Globus pallidus (tissue), 1 donor: ENCODE data around the gene ZNF609.

ENCODE experiments used
- DNase-seq: peaks from one replicate; pipeline ENCODE4 v3.0.0-alpha.2; 2015; ENCODE audit warnings: low spot score

The ZNF609 gene

DNA sequence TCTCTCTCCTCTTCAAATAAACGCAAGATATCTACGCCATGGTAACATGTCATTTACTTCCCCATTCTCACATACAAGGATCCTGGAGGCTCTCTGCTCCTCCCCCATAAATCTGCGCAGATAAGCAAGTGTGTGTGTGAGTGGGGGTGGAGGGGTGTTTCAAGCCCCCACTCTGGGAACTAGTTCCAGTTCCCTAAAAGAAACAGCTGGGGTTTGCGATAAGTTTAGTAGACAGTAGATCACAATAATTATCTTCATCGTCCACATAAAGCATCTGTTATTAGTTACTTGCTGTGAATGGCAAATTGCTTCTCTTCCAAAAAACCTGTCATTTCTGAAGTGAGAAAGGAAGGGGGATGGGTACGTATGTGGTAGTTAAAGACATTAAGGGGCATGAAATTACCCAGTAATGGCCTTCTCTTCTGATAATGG lies 235.2 kb downstream of the ZNF609 start:
- peak; percentile 74 for DNase-seq

DNA sequence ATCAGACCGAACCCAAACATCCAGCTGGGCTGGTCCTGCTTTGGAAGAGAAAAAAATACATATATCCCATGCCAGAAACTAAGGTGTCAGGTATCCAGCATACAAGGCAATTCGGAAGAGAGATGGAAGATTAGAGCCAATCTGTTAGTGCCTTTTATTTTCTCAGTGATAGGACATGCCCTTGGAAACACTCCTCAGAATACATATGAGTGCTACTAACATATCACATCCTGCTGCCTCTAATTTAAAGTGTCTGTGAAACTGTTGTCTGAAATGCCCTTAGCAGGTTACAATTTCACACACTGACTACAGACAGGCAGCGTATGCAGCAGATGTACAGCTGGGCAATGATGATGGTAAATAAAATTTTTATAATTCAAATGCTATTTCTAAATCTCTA lies 236.1 kb downstream of the ZNF609 start:
- DNase-seq = no peak

DNA sequence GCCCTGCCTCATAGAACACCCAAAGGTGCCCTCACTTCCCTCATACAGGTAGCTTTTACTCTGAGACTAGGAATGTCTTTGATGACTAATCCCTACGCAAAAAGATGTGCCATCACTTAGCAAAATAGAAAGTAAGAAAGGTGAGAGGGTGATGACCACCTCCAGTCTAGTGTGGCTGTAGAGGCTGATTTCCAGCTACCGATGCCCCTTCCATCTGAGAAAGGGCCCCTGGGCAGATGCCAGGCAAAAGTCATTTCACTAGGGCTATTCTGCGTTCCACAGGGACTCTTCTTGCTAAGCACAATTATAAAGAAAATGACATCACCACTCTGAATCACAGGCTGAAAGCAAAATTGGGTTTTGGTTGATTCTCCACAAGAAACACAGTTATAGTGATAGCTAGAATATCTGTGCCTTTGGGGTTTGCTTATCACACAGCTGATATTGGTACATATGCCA lies 237.6 kb downstream of the ZNF609 start:
- DNase-seq = no peak

DNA sequence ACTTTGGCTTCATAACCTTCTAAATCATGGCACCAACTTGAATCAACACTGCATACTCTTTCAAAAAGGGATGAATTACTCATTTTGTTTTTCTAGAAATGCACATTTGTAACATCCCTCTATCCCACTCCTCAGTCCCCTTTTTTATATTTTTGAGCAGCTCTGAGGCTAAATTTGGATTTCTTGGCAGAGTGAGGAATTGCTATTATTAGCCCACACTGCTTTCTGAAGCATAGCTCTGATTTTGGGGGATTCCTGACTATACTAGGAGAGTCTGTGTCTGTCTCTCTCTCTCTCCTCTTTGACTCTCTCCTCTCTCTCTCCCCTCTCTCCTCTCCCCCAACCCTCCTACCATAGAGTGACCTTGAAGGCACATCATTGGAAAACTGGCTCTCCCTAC lies 238.4 kb downstream of the ZNF609 start:
- DNase-seq = no peak

DNA sequence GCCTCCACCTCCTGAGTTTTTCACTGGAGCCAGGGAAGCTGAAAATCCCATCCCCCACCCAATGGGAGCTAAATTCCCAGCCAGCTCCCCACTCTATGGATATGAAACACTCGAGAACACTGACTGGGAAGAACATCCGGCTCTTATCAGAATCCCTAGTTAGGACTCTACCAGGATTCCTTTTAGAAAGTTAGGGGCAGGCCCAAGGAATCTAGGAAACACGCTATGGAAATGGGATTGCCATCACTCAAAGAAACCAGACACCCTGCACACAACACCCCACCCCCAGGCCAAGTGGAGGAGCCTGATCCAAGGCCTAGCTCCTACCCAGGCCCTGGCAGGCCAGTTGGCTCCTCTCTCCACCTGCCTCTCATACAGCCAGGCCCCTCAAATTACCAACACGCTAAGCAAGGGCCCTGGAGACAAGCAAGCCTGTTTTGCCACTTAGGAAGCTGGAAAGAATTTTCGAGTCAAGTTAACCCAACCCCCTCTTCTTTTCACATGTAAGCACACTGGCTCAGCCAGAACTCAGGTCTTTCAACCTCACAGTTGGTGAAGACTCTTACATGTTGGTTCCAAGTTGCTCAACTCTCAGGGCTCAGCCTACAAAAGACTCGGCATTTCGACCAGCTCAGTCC lies 239.5 kb downstream of the ZNF609 start:
- no peak for DNase-seq

DNA sequence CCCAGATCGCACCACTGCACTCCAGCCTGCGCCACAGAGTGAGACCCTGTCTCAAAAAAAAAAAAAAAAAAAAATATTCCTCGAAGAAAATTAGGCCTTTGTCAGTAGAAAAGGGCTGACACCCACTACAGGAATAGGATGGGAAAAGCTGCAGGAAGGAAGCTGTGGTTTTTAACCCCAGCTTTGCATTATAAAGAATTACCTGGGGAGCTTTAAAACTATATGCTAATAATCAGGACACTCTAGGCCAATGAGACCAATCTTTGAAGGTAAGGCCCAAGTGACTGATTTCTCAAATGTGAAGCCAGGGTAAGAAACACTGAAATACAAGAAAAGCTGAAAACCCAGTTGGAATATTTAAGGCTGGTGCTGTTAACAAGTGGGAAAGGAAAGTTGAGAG lies 240.7 kb downstream of the ZNF609 start:
- DNase-seq = no peak

DNA sequence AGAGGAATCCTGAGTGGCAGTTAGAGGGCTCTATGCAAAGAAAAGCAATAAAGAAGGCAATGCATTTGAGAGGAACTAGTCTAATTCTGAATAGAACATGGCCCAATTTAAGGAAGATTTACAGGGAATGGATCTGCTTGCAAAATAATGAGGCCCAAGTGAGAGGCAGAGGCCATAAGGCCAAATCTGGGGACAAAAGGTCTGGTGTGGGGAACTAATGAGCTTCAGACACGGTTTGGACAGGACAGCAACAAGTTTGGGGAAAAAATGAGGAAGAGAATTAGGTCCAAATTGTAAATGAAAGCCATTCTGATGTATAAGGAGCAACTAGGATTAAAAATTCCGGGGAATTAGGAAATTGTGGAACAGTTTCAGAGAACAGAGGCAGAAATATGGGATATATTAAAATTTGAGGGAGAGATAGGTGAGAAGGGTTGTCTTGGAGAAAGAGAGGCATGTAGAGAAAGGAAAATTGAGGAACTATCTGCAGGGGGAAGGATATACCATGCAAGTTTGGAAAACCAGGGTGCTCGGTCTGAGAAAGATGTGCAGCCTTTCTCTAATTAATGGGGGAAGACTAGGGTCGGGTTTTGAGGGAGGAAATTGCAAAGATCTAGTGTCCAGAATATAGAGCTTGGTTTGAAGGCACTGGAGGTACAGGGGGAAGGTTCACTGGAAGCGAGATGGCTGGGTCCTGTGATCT lies 241.3 kb downstream of the ZNF609 start:
- DNase-seq = no peak

DNA sequence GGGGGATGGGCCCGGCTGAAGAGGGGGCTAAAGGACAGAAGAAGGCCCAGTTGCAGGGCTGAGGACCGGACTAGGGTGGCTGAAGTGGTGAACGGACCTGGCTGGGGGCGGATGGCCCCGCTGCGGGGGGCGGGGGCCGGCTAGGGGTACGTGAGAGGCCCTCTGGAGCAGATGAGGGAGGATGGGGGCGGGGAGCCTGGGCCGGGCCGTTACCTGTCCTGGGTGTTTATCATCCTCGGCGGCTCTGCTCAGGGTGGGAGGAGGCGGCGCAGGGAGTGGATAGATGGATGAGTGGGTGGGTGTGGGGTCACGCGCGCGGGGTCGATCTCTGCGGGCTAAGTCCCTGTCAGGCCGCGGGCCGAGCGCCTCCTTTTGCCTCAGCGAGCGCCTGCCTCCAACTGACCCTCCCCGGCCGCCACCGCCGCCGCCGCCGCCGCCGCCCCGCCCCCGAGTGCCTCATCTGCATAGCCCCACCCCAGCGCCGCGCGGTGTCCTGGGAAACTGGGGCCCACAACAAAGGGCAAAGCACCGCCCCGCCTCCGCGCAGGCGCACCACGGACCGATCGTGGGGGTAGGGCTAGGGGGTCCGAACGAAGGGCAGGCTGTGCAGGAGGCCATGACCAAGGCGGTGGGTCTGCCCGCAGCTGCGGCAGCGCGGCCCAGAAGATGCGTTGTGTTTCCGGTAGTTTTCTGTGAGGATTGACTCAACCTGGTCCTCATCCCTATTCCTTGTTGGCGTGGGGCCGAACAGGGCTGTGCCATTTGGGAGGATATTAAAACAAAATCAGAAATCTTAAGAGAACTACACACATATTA lies 242.6 kb downstream of the ZNF609 start:
- DNase-seq = peak; percentile 96

DNA sequence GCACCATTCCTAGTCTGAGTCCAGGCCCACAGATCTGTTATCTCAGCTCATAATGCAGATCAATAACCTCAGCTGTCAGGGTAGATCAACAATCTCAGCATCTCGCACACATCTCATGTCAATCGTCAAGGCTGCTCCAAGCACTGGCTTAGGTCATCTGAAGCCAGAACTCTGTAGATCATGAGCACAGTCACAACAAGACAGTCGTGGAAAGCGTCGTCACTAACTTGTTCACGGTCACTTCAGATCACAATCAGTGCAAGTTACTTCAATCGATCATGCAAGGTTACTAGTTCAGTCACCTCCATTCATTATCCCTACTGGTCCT lies 243.2 kb downstream of the ZNF609 start:
- no peak for DNase-seq

DNA sequence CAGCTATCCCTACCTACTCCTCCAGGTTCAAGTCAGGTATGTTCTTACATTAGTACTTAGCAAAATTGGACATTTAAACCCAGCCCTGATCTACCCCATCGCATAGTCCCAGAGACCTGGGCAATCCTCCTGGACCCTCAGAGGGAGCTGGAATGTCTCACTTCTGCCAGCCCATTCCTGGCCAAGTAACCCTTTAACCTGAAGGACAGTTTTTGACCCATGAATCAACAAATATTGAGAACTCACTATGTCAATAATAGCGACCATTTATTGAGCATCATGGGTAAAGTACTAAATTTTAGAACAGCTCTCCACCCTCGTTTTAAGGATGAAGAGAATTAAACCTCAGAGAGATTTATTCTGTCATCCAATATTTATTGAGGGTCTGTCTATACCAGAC lies 244.6 kb downstream of the ZNF609 start:
- DNase-seq = no peak

DNA sequence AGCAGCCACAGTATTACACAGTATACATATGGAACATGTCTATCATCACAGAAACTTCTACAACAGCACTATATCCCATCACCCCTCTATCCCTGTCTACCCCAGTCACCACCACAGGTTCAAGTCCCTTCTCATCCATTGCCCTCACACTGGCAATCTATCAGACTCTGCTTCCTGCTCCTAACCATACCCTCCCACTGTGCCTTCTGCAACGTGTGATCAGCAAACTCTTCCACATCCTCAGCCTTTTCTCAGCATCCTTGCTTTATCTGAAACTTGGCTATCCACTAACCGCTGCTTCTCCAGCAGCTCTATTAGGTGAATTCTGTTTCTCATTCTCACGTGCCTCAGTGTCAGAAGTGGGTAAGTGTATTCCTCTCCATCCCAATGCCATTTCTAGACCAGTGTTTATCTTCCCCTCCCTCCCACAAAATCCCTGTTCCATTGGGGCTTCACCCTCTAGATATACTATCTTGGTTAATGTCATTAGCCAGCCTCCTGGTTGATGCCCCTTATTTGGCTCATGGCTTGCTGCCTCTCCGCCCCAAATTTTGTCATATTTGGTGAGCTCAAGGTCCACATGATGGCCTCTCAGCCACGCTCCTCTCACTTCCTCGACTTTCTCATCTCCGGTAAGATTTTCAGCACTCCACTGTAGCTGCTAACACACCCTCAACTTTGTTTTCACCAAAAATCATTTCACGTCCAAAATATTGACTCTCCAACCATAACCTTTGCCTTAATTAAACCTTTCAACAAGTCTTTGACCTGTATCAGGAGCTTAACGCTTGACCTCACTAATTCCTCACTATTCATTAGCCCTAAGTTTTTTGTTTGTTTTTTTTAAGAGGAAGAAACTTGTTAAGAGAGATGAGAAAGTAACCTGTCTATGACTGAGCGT lies 245.9 kb downstream of the ZNF609 start:
- no peak for DNase-seq

DNA sequence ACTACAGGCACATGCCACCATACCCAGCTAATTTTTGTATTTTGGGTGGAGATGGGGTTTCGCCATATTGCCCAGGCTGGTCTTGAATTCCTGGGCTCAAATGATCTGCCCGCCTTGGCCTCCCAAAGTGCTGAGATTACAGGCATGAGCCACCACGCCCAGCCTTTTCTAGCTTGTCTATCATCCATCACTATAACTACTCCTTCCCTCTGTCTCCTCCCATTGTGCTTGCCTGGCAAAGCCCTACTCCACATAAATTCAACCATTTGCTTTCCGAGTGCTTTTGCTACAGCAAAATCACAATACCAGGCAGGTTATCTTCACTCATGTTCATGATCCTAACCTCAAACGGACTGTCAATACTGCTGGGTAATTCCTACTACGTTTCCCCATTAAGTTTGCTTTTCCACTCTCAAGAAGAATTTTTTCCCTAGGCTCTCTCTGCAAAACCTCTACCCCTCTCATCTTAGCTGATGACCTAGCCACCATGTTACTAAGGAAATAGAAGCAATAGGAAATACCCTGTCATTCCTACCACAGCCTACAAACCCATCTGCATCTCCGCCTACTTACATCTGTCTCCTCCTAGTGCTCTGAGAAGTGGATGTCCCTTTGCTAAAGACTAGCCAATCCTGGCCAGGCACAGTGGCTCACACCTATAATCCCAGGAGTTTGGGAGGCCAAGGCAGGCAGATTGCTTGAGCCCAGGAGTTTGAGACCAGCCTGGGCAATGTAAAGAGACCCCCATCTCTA lies 250.5 kb downstream of the ZNF609 start:
- DNase-seq = no peak

DNA sequence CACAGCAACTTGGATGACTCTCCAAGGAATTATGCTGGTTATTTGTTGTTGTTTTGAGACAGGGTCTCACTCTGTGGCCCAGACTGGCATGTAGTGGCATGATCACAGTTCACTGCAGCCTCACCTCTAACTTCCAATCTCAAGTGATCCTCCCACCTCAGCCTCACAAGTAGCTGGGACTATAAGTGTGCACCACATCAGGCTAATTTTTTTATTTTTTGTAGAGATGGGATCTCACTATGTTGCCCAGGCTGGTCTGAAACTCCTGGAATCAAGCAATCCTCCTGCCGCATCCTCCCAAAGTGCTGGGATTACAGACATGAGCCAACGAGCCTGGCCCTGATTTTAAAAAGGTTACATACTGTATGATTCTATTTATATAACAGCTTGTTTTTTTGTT lies 252.0 kb downstream of the ZNF609 start:
- no peak for DNase-seq

DNA sequence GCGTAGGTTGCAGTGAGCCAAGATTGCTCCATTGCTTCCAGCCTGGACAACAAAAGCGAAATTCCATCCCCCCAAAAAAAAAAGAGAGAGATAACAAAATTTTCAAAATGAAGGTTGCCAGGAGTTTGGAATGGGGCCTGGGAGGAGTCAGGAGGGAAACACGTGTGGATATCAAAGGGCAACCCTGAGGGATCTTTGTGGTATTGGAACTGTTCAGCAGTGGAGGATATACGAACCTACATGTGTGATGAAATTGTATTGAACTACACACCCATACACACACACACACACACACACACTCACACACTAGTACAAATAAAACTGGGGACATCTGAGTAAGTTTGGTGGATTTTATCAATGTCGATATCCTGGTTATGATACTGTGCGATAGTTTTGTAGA lies 253.2 kb downstream of the ZNF609 start:
- DNase-seq = no peak

DNA sequence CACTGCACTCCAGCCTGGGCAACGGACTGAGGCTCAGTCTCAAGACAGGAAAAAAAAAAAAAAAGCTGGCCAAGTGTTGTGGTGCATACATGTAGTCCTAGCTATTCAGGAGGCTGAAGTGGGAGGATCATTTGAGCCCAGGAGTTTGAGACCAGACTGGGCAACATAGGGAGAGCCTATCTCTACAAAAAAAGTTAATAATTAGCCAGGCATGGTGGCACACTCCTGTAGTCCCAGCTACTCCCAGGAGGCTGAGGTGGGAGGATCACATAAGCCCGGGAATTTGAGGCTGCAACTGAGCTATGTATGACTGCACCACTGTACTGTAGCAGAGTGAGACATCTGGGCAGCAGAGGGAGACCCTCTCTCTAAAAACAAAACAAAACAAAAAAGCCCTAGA lies 256.1 kb downstream of the ZNF609 start:
- DNase-seq = no peak

DNA sequence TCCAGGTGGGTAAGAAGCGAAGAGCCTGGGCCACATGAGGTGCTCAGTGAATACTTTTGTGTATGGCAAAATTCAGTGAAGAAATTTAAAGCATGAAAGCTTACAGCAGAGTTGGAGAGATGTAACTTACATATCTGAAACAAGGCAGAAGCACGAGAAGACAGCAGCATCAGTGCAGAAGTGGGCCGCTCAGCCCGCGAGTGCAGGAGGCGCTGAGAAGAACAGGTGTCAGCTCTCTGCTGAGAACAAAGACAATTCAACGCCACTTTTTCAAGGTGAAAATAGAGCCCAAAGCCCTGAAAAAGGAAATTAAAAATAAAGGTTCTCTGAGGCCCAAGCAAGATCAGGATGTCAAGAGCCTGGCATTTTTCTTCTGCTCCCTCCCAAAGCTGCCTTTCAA lies 256.8 kb downstream of the ZNF609 start:
- no peak for DNase-seq

DNA sequence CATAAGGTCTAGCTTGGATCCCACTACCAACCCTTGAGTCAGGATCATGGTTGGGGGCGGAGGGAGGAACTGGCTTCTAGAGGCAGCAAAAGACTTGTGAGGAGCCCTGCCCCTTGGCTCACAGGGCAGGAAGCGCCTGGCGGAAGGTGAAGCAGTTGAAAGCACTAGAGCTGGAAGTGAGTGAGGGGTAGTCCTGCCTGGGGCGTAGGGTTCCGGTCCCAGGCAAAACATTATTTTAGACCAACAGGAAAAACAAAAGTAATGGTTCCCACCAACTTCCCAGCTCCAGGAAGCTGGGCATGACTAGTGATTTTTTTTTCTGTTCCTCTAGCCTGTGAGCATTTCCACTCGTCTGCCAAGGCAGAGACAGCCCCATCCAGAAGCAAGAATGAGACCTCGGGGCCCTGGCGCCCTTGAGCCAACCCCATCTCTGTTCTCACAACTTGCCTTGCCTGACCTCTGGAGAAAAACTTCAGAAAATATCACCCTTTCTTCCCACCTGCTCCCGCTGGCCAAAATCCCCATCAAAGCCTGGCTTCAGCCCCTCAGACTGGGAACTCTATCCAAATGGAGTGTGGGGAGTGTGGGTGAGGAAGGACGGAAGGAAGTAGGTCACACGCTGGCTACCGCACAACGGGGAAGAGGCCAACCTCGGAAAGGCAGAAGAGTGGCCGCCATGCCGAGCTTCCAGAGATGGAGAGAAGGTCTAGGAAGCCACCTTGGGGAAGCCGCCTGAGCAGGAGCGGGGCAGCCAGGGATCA lies 257.5 kb downstream of the ZNF609 start:
- DNase-seq = no peak

DNA sequence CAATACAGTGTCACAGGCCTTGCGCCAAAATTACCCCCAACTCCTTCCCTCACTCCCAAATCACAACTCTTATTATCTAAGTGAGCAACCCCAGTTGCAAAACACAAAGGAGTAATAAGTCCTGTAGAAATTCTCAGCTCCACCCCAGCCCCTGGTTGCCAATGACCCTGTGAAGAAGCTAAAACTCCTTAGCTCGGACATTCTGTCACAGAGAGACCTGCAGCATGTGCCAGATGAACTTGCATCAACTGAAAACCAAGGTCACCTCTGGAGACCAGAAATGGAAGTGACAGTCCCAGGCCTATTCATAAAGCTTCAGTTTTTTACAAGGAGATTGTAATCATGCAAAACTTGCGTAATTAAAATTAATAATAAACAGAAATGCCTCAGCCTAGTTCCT lies 259.8 kb downstream of the ZNF609 start:
- no peak for DNase-seq

DNA sequence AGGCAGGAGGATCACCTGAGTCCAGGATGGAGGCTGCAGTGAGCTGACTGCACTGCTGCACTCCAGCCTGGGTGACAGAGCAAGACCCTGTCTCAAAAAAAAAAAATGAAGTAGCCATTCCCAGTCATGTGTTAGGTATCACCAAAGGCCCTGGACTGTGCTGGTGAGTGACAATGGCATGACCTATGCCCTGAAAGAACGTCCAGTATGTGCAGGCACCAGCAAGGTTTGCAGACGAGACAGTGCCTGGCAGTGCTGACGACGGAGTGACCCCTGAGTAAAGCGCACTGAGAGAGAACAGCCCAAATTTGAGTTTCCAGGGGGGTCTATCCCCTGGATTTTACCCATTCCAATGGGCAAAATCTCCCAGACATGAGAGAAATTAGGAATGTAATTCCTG lies 269.8 kb downstream of the ZNF609 start:
- no peak for DNase-seq

DNA sequence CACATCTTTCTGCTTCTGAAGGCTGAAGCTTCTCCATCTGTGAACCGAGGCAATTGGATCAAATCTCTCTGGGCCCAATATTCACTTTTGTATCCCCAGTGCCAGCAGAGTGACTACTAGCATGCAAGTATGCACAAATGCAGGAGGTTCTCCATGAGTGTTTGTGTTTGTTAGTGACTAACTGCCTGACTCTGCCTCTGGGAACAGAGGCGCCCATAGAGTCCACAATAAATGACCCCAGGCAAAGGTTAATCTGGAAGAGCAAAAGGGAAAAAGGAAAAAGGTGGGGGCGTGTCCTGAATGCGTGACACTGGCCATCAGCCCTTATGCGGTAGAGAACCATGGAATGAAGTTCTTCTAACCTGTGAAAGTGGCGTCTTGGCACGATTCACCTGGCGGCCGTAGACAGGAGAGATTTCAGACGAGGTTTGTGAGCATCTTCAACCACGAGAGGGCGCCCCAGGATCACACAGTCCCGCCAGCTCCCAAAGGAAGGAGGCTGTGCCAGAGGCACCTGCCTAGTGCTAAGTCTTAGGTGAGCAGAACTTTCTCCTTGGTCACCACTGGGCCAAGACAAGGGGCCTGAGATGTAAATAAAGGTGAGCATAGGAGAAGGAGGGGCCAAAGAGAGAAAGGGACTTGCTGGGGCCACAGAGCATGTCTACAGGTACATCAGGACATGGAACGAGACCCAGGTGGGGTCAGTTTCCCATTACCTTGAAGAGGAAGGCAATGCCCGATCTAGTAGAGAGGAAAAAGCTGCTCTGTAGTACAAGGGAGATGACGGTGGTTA lies 270.8 kb downstream of the ZNF609 start:
- DNase-seq = peak; percentile 71
